Right lobe of liver (tissue), 6 donors: ENCODE results near the gene ARRDC3. TPM values are rescaled to one million over a fixed set of nuclear protein-coding genes. Genes with fewer than 3 reads are reported as not detected.

Experiments used
- ATAC-seq, 4 donors: fragments of 200-7000 bp; cut with Tn5 transposase; one replicate each; pipeline ENCODE4 v1.9.1; 2020; ENCODE audit warnings: mild to moderate bottlenecking in 4 of 4, moderate library complexity in 4 of 4
- DNase-seq, 3 donors: peaks; one replicate each; pipeline ENCODE4 v3.0.0-alpha.2; 2020
- H3K27ac ChIP-seq, 3 donors: fragments of 200-600 bp; one replicate each; pipeline ENCODE4 v1.8.0; 2022
- H3K27me3 ChIP-seq, 2 donors: fragments of 200-600 bp; one replicate each; pipeline ENCODE4 v1.8.0; 2022
- H3K36me3 ChIP-seq, 4 donors: fragments of 200-600 bp; sonication (generic) in 1 of 4; one replicate each; pipeline versions ENCODE4 v1.5.1 to v1.8.0; 2017 to 2022; ENCODE audit warnings: control low read depth in 1 of 4
- H3K4me1 ChIP-seq, 4 donors: fragments of 200-600 bp; sonication (generic) in 1 of 4; one replicate each; pipeline versions ENCODE4 v1.5.1 to v1.8.0; 2017 to 2022; ENCODE audit warnings: control low read depth in 1 of 4
- H3K4me3 ChIP-seq, 3 donors: fragments of 200-600 bp; one replicate each; pipeline ENCODE4 v1.8.0; 2022
- H3K9me3 ChIP-seq, 4 donors: fragments of 200-600 bp; sonication (generic) in 1 of 4; one replicate each; pipeline versions ENCODE4 v1.5.1 to v1.8.0; 2017 to 2022; ENCODE audit warnings: control low read depth in 1 of 4
- POLR2A ChIP-seq: fragments of 450-650 bp; IDR thresholded peaks from one replicate; pipeline ENCODE4 v1.6.1; 2017; ENCODE audit warnings: antibody characterized with exemption, mild to moderate bottlenecking
- WGBS: methylation state at CpG from one replicate; pipeline ENCODE4 v1.1.6; 2018; ENCODE audit warnings: low coverage, low lambda C conversion rate; ENCODE audit not compliant: insufficient coverage; ENCODE audit errors: missing lambda C conversion rate; 5-methylcytosine and 5-hydroxymethylcytosine counted together
- intact Hi-C, 2 donors: fragments of 100-400 bp; cut with DNase I; formaldehyde crosslinking; loops; one replicate each; pipeline versions ENCODE4 v1.11.2 to v1.14.1; 2022
- total RNA-seq, 6 experiments: library from RNA; depleted of rRNA in 2 of 6; stranded (reverse); fragments of >200 nt in 2 of 6; fragmentation: NEBNext Ultra II Directional in 3 of 6; extraction: Animal tissue kit (Norgen Biotek cat#: 25700) in 3 of 6; gene quantifications; one replicate each; pipeline versions ENCODE4 v1.1.0 to v1.2.4, GENCODE V29; 2016 to 2023
- TF ChIP-seq, protein P1 (sequence below), 4 donors: fragments of 200-600 bp in 3 of 4; fragments of 450-650 bp in 1 of 4; IDR thresholded peaks; one replicate each; pipeline versions ENCODE4 v1.5.1 to v1.8.0; 2016 to 2022; ENCODE audit warnings: antibody characterized with exemption in 4 of 4, mild to moderate bottlenecking in 2 of 4
- donor health status: DM: no; HTN: yes; CAD: no.
- donor health status: DM: no; HTN: no; CAD: no.
- donor health status: DM: no; HTN: no; CAD: no.
- donor health status: DM: no; HTN: yes; CAD: no.
- donor health status: DM: no; HTN: yes; CAD: no.

ARRDC3 gene
- total RNA-seq, 6 experiments from 2014 or later: 14.3 to 96.9 (median 46.0) TPM

- H3K36me3 ChIP-seq: no peaks in the 10 kb centered on the region
- no peaks in the 10 kb centered on the region for H3K27me3 ChIP-seq
- TF ChIP-seq, protein P1, sequence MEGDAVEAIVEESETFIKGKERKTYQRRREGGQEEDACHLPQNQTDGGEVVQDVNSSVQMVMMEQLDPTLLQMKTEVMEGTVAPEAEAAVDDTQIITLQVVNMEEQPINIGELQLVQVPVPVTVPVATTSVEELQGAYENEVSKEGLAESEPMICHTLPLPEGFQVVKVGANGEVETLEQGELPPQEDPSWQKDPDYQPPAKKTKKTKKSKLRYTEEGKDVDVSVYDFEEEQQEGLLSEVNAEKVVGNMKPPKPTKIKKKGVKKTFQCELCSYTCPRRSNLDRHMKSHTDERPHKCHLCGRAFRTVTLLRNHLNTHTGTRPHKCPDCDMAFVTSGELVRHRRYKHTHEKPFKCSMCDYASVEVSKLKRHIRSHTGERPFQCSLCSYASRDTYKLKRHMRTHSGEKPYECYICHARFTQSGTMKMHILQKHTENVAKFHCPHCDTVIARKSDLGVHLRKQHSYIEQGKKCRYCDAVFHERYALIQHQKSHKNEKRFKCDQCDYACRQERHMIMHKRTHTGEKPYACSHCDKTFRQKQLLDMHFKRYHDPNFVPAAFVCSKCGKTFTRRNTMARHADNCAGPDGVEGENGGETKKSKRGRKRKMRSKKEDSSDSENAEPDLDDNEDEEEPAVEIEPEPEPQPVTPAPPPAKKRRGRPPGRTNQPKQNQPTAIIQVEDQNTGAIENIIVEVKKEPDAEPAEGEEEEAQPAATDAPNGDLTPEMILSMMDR (IDR thresholded peaks at IDR 0.05): no peak
- no peak for TF ChIP-seq POLR2A
- WGBS: 71% methylated on average over 2 of the region's 2 CpGs
- H3K4me3 ChIP-seq: no peak overlapping the region
- intact Hi-C loops: no loop called here
- peaks cover 0 to under 1% (median 0%) of the 10 kb centered on the region in 4 donors for H3K4me1 ChIP-seq
- H3K27ac ChIP-seq: no peak overlapping the region
- ATAC-seq (no peak), DNase-seq (no peak)
- H3K9me3 ChIP-seq: no peaks in the 10 kb centered on the region
These were observed 63.5 kb downstream of the ARRDC3 start for GRCh38 chr5:91319667-91320066.

- H3K9me3 ChIP-seq: no peaks in the 10 kb centered on the region
- no peak overlapping the region for H3K27ac ChIP-seq
- intact Hi-C loops: no loop called here
- 77% methylated on average over 8 of the region's 9 CpGs for WGBS
- DNase-seq (no peak), ATAC-seq (no peak)
- H3K36me3 ChIP-seq: no peaks in the 10 kb centered on the region
- H3K27me3 ChIP-seq: no peaks in the 10 kb centered on the region
- TF ChIP-seq, protein P1 (IDR thresholded peaks at IDR 0.05): no peak
- H3K4me1 ChIP-seq: peaks cover 0 to 4% (median 0%) of the 10 kb centered on the region in 4 donors
- H3K4me3 ChIP-seq: no peak overlapping the region
These were observed 64.4 kb downstream of the ARRDC3 start for GRCh38 chr5:91318724-91319123.
